ENCODE data around the gene PTPRM.

PTPRM gene

DNA sequence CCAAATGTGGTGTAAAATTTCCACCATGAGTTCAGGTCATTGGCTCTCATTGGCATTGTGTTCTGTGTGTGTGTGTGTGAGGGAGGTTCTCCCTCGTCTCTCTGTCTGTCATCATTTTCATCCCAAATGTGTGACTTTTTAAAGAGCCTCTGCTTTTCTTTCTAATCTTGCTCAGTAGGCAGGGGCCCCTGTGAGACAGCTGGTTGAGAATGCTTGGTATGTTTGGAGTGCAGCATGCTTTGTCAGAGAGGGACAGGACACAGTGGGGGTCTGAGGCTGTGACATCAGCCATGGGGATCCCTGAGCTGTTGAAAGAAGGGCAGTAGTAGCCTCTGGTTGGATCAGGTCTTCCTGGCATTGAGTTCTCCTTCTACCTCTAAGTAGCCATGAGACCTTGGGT is 10.6 kb downstream of the PTPRM start:
- H3K36me3 Mint-ChIP-seq = no peaks in the 10 kb centered on the region
- DNase-seq = no peak
- no peak overlapping the region for H3K4me3 Mint-ChIP-seq
- CTCF ChIA-PET = interaction anchor here (1.6 kb wide), 1 partner anchor 11 kb away, joined by 4 read pairs; no protein-coding TSS in a partner anchor
- H3K27me3 Mint-ChIP-seq = peaks cover 4% of the 10 kb centered on the region
- no peaks in the 10 kb centered on the region for H3K9me3 Mint-ChIP-seq
- no peak overlapping the region for H3K27ac Mint-ChIP-seq
- H3K4me1 Mint-ChIP-seq = no peaks in the 10 kb centered on the region

DNA sequence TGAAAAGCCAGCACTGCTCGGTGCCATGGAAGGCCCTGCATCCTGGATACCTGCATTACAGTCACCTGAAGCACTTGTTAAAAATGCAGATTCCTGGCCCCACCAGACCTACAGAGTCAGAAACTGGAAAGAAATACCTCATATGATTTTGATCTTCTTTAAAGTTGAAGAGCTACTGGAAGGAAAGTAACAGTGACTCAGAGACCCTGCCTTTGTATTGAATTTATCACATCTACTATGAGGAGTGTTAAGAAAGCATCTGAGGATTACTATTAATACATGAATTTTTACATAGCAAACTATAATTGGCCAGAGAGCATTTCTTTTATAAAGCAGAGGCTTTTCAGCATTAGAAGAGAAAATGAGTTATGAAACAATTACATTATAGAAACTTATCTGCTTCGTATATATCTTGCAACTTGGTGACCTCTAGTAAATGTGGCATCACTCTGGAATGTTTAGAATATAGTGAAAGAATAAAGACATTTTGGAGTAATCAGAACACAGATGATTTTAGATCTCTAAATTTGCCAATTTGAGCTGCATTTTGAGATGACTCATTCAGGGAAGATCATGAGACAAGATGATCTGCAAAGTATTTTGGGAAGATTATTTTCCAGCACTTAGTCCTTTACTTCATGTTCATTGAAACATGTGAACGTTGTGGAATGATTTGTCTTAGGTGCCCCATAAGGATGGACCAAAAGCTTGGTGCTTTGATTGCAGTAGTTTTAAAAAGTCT is 12.2 kb downstream of the PTPRM start:
- Mint-ChIP-seq H3K27ac (no peak overlapping the region), H3K4me1 (no peaks in the 10 kb centered on the region), H3K9me3 (no peaks in the 10 kb centered on the region), H3K36me3 (no peaks in the 10 kb centered on the region), H3K4me3 (no peak overlapping the region), H3K27me3 (no peaks in the 10 kb centered on the region)
- CTCF ChIA-PET = no interaction called here
- no peak for DNase-seq

DNA sequence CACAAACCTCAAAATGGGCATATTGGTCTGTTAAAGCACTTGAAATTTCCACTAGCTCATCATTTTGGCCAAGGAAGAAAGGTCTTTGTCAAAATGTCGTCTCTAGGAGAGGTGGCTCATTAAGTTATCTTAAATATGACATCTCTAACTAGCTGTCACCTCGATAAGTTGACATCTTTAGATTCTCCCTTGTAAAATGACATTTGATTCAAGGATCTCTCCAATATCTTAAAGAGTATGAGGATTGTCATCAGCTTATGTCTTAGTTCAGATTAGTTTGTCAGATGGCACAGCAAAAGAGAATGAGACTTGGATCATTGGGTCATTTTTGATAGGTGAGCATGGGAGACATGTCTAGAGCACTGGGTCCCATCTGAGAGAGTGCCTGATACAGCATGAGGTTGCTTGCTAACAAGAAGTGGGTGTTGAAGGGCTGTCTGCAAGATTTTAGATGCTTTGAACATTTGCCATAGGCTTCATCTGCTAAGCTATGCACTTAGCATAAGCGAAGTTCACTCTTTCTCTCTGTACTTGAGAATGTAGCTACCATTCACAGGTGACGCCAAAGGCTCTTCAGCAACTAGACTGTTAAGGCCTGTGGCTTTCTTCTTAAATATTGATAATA is 12.9 kb downstream of the PTPRM start:
- no peaks in the 10 kb centered on the region for H3K27me3 Mint-ChIP-seq
- H3K27ac Mint-ChIP-seq = no peak overlapping the region
- no peak overlapping the region for H3K4me3 Mint-ChIP-seq
- H3K9me3 Mint-ChIP-seq = no peaks in the 10 kb centered on the region
- no peak for DNase-seq
- CTCF ChIA-PET = no interaction called here
- H3K36me3 Mint-ChIP-seq = no peaks in the 10 kb centered on the region
- no peaks in the 10 kb centered on the region for H3K4me1 Mint-ChIP-seq

DNA sequence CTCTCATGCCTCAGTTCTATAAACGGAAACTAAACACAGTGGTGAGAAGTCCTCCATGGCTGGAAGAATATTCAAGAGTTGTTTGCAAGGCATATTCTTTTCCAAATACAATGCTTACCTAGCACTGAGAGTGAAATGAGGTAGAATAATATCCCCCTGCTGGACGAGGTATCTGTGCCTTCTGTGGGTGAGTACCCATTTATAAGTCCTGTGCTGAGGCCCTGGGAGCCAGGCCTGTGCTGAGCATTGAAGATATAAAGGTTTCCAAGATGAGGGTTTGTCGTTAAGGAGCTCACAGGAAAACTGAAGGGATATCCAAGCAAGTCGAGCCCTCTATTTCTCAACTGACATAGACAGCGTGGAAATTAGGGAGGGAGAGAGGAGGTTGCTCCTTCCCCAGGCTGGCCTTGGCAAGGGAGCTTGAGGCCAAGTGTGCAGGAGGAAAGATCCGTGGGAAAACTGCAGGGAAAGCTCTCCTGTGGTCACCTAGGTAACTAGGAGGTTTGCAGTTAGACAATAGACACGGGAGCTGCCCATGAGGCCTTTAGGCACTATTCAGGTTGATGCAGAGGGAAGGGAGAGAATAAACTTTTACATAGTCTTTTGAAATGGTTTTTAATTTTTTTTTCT is 17.6 kb downstream of the PTPRM start:
- Mint-ChIP-seq H3K4me3 (no peak overlapping the region), H3K27ac (no peak overlapping the region), H3K27me3 (no peaks in the 10 kb centered on the region), H3K4me1 (no peaks in the 10 kb centered on the region), H3K9me3 (no peaks in the 10 kb centered on the region), H3K36me3 (no peaks in the 10 kb centered on the region)
- no peak for DNase-seq
- CTCF ChIA-PET = no interaction called here

DNA sequence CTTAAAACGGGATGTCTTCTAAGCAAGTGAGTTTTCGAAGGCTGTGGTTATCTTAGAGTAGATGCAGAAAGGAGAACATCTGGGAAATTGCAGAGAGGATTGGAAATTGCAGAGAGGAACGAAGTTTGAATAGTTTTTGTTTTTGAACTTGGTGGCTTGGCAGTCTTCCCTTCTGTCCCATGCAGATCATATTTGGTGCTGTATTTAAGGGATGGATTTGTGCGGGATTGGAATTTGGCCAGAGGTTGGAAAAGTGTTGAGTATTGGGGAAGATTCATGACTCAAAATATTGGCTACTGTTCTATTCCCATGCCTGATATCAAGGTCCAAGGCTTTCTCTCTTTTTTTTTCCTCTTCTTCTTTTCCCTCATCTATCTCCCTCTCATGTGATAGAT is 18.2 kb downstream of the PTPRM start:
- no peaks in the 10 kb centered on the region for H3K36me3 Mint-ChIP-seq
- H3K27ac Mint-ChIP-seq = no peak overlapping the region
- H3K9me3 Mint-ChIP-seq = no peaks in the 10 kb centered on the region
- H3K27me3 Mint-ChIP-seq = no peaks in the 10 kb centered on the region
- CTCF ChIA-PET = no interaction called here
- DNase-seq = no peak
- no peaks in the 10 kb centered on the region for H3K4me1 Mint-ChIP-seq
- H3K4me3 Mint-ChIP-seq = no peak overlapping the region

DNA sequence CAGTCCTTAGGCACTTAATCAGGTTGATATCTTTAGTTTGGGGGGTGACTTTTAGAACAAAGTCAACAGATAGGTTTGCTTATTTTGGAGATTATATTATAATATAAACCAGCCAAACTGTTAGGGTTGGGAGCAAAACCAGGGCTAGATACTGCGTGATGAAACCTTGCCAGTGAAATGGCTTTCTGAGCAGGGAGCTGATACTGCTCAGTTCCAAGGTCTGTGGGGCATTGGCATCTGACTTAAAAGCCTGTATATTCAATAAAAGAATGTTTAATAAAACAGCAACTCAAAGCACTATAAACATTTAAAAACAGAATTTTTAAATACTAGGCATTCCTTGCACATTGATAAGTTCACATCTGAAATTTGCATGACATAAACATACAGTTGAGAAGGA is 19.3 kb downstream of the PTPRM start:
- H3K4me1 Mint-ChIP-seq = no peaks in the 10 kb centered on the region
- no peaks in the 10 kb centered on the region for H3K9me3 Mint-ChIP-seq
- no peak overlapping the region for H3K4me3 Mint-ChIP-seq
- no peak for DNase-seq
- CTCF ChIA-PET = no interaction called here
- H3K27ac Mint-ChIP-seq = no peak overlapping the region
- no peaks in the 10 kb centered on the region for H3K36me3 Mint-ChIP-seq
- no peaks in the 10 kb centered on the region for H3K27me3 Mint-ChIP-seq

DNA sequence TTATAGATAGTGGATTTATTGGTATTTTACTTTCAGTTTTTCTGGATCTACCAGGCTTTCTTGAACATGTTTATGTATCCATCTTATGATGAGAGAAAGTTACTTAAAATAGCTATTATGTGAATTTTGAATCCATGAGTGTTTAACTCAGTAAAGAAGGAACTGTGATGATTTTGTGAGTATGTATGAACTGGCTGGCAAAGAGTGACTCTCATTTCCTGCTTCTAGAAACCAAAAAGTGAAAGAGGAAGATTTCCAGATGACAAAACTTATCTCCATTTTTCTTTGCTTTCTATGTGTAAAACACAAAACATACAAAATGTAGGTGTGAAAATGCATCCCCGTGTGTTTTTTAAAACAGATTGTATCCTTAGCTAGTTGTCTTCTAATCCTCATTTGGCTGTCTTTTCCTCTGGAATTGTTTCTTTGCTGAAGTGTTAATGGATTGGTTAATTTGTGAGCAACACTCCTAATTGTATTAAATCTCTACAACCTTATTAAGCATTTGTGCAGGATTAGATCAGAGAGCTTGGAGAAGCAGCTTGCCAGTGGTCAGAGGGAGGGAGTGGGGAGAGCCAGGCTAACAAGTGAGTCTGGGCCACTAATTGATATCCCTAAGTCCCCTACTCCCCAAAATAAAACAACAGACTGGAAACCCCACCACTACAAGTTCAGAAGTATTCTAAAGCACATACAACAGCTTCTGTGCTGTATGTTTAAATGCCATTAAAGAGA is 23.9 kb downstream of the PTPRM start:
- Mint-ChIP-seq H3K27me3 (no peaks in the 10 kb centered on the region), H3K36me3 (no peaks in the 10 kb centered on the region), H3K4me1 (no peaks in the 10 kb centered on the region), H3K9me3 (no peaks in the 10 kb centered on the region), H3K27ac (no peak overlapping the region), H3K4me3 (no peak overlapping the region)
- CTCF ChIA-PET = no interaction called here
- DNase-seq = no peak

DNA sequence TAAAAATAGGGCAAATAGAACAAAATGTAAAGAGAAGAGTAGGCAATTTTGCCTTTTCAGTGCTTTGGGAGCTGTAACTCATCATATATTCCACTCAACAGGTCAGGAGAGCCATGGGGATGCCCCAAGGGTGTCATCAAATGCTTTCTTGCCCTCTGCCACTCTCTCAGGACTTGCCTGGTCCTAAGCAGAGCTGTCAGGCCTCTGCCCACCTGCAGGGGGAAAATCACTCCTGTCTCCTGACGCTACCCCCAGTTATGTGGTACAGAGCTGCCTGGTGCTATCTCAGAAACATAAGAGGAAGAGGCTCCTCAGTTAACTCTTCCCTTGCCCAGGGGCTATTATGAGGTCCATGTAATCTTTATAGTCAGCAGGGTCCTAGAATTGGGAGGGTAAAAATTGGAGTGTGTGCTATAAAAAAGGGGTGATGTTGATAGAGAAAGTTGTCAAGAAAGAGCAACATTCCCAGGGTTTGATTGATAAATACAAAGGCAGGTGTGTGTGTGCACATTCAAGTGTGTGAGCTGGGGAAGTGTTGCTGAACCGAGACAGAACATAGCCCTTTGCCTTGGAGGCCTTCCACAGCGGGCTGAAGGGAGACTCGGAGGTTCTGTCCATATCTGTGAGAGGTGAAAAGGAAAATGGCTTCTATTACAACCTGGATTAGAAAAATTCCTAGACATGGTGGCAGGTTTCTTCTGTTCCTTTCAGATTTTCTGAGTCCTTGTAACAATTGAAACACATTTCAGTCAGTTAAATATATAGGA is 25.4 kb downstream of the PTPRM start:
- Mint-ChIP-seq H3K27me3 (no peaks in the 10 kb centered on the region), H3K4me3 (no peak overlapping the region), H3K9me3 (no peaks in the 10 kb centered on the region), H3K27ac (no peak overlapping the region), H3K36me3 (no peaks in the 10 kb centered on the region), H3K4me1 (no peaks in the 10 kb centered on the region)
- CTCF ChIA-PET = no interaction called here
- no peak for DNase-seq

DNA sequence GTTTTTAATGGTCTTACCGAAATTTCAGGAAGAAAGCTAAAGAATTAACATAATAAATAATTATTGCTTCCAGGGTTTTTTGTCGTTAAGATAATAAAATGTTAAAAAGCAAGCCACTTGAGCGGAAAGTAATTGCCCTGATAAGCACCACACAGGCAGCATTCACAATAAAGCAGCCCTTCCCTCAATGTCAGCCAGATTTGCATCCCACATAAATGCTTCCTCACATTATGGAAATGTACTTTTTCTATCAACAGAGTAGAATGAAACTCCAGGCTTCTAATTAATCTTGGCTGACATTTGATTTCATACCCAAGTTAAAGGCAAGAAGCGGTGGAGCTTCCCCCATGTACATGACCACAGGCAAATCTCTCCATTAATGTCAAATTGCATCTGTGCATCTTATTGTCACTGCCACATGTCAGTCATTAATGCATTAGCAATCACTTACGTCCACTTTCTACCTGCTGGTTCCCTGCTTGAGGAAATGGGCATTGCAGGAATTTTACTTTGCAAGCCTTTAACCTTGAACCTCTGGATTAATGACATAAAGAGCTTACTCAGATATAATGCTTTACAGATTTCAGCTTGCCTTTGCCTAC is 26.2 kb downstream of the PTPRM start:
- Mint-ChIP-seq H3K9me3 (no peaks in the 10 kb centered on the region), H3K27ac (no peak overlapping the region), H3K4me3 (no peak overlapping the region), H3K4me1 (no peaks in the 10 kb centered on the region), H3K27me3 (no peaks in the 10 kb centered on the region), H3K36me3 (no peaks in the 10 kb centered on the region)
- CTCF ChIA-PET = no interaction called here
- no peak for DNase-seq

DNA sequence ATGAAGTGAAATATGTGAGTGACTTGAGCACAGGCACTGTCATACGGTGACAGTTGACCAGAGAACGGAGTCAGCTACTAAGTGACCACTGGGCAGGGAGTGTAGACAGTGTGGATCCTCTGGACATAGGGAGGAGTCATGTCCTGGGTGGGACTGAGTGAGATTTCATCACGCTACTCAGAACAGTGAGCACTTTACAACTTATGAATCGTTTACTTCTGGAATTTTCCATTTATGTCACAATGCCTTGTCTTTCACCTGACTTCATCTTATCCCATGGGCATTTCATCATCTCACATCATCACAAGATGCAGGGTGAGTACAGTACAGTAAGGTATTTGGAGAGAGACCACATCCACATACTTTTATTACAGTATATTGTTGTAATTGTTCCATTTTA is 29.0 kb downstream of the PTPRM start:
- DNase-seq = no peak
- H3K4me1 Mint-ChIP-seq = no peaks in the 10 kb centered on the region
- H3K36me3 Mint-ChIP-seq = no peaks in the 10 kb centered on the region
- CTCF ChIA-PET = no interaction called here
- H3K4me3 Mint-ChIP-seq = no peak overlapping the region
- no peak overlapping the region for H3K27ac Mint-ChIP-seq
- no peaks in the 10 kb centered on the region for H3K9me3 Mint-ChIP-seq
- H3K27me3 Mint-ChIP-seq = no peaks in the 10 kb centered on the region

DNA sequence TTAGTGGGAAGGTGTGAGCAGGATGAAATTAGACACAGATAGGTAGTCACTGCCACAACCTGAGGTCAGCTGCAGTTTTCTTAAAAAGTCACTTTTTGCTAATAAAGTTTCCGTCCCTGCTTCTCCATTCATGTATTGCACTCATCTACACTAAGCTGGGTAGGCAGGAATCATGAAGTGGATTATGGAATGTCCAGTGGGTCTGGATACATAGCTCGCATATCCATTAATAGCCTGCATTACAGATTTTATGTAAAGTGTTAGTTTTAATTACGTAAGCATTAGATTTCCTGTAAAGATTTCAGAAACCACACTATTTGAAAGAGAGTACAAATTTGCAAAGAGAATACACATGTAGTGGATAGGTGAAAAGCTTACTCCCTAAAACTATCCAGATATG is 30.4 kb downstream of the PTPRM start:
- H3K4me3 Mint-ChIP-seq = no peak overlapping the region
- H3K4me1 Mint-ChIP-seq = no peaks in the 10 kb centered on the region
- no peak overlapping the region for H3K27ac Mint-ChIP-seq
- no peaks in the 10 kb centered on the region for H3K36me3 Mint-ChIP-seq
- DNase-seq = no peak
- CTCF ChIA-PET = no interaction called here
- peaks cover 2% of the 10 kb centered on the region for H3K9me3 Mint-ChIP-seq
- H3K27me3 Mint-ChIP-seq = no peaks in the 10 kb centered on the region

DNA sequence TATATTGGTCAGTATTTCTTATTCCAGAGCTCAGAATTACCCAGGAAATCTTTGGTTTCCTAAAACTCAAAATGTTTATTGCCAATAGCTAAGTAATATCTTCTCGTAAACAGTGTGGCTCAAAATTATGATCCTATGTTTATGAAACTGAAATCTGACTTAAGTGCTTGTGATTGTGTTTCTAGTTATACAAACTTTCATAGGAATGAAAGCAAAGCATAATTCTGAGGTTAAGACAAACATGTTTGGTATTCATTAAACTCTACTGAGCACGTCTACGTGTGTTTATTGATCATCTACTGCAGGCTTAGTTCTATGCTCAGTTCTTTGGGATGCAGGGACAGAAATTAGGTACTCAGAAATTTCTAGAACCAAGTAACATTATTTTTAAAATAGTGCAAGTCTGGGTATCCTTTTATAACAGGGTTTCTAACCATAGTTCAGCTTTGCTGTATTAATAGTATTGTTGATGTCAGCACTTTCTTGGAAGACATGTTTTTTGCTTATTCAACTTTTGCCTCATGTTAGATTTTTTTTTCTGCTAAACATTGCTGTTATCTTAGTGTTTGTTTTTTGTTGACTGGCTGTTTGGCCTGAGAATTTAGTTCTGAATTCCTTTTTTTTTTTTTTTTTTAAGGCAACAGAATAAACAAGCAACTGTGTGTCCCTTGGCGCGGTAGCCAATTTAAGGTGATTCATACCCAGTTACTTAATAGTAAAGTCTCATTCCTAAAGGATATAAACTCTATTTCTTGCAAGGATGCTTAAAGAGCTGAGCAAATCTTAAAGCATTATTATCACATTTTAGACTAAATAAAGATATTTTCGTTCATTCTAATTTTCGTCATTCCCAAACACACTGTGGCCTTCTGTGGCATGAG is 31.3 kb downstream of the PTPRM start:
- Mint-ChIP-seq H3K4me3 (no peak overlapping the region), H3K9me3 (peaks cover 2% of the 10 kb centered on the region), H3K4me1 (no peaks in the 10 kb centered on the region), H3K27ac (no peak overlapping the region), H3K27me3 (no peaks in the 10 kb centered on the region), H3K36me3 (no peaks in the 10 kb centered on the region)
- DNase-seq = no peak
- CTCF ChIA-PET = no interaction called here

DNA sequence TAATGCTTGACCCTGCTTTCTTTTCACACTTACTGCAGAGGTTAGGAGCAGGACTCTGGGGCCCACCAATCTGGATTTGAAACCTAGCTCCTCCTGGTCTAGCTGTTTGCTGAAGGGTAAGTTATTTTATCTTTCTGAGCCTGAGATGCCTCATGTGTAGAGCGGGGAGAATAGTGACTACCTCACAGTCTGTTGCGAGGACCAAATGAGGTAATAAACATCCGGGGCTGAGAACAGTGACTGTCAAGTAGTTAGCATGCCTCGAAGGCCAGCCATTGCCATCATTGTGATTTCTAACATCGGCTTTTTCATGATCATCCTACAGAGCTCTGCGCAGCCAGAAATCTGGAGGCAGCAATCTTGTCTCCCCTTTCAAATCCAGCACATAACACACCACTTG is 32.9 kb downstream of the PTPRM start:
- CTCF ChIA-PET = no interaction called here
- Mint-ChIP-seq H3K4me1 (no peaks in the 10 kb centered on the region), H3K9me3 (peaks cover 2% of the 10 kb centered on the region), H3K27me3 (no peaks in the 10 kb centered on the region), H3K36me3 (no peaks in the 10 kb centered on the region), H3K27ac (no peak overlapping the region), H3K4me3 (no peak overlapping the region)
- no peak for DNase-seq
